GM18951 (cell line): ENCODE results near the gene PDE12.

Experiments
- POLR2A ChIP-seq: IDR thresholded peaks from 4 replicates; pipeline ENCODE4 v1.6.1; 2011; ENCODE audit warnings: mild to moderate bottlenecking; ENCODE audit not compliant: insufficient read length, insufficient read depth; ENCODE audit errors: extremely low read depth
- in situ Hi-C: fragments of 300-500 bp; cut with MboI; formaldehyde crosslinking; loops from one replicate; pipeline ENCODE4 v1.12.0; 2022; ENCODE audit warnings: low sequenced_read_pairs, mixed read lengths, inconsistent platforms; ENCODE audit not compliant: unreplicated experiment

The PDE12 gene

GRCh38 chr3:57555738-57556458 is at the start of gene PDE12:
Gene PDE12 (plus strand): TSS chr3:57556274. CDS start chr3:57556380, 106 bp downstream.
- peak; percentile 91 for TF ChIP-seq POLR2A
- in situ Hi-C loops: no loop called here

GRCh38 chr3:57512166-57512565 is 43.9 kb upstream of the PDE12 start:
- in situ Hi-C loops: no loop called here
- TF ChIP-seq POLR2A: no peak

- TF ChIP-seq POLR2A: no peak
- in situ Hi-C loops: no loop called here
Measured at GRCh38 chr3:57518276-57518915, 37.7 kb upstream of the PDE12 start.

GRCh38 chr3:57530071-57530608 is 25.9 kb upstream of the PDE12 start:
- in situ Hi-C loops: no loop called here

GRCh38 chr3:57538465-57538864 is 17.6 kb upstream of the PDE12 start:
- in situ Hi-C loops: no loop called here
- no peak for TF ChIP-seq POLR2A

More at GRCh38 chr3:57530071-57530608, 25.9 kb upstream of the PDE12 start:
- TF ChIP-seq POLR2A: no peak

GRCh38 chr3:57544181-57545125 is 11.6 kb upstream of the PDE12 start, which contains the start of gene DNAH12:
Gene DNAH12 (minus strand): TSS chr3:57544344. CDS start chr3:57542870, 1,474 bp downstream.
- in situ Hi-C loops: no loop called here
- no peak for TF ChIP-seq POLR2A

- in situ Hi-C loops: no loop called here
- no peak for TF ChIP-seq POLR2A
Measured at GRCh38 chr3:57545636-57546268, 10.3 kb upstream of the PDE12 start.

- TF ChIP-seq POLR2A: no peak
- in situ Hi-C loops: no loop called here
Measured at GRCh38 chr3:57546616-57547015, 9.5 kb upstream of the PDE12 start.

GRCh38 chr3:57555306-57555705 is 768 bp upstream of the PDE12 start:
- in situ Hi-C loops: no loop called here

GRCh38 chr3:57556459-57557084 is 498 bp downstream of the PDE12 start:
- in situ Hi-C loops: no loop called here
- TF ChIP-seq POLR2A: no peak

More at GRCh38 chr3:57555306-57555705, 768 bp upstream of the PDE12 start:
- TF ChIP-seq POLR2A: no peak

- in situ Hi-C loops: no loop called here
- no peak for TF ChIP-seq POLR2A
Measured at GRCh38 chr3:57557085-57557537, 1.0 kb downstream of the PDE12 start.

GRCh38 chr3:57559526-57559925 is 3.5 kb downstream of the PDE12 start:
- in situ Hi-C loops: no loop called here
- no peak for TF ChIP-seq POLR2A
